ENCODE measurements around the gene CPEB1. TPM values are rescaled to one million over a fixed set of nuclear protein-coding genes. Genes with fewer than 3 reads are reported as not detected.

The CPEB1 gene
- total RNA-seq, 1 experiment from 2014 or later = 1.0 TPM

GRCh38 chr15:82651708-82652107 lies 4.5 kb upstream of the CPEB1 start:
- H2BK12ac ChIP-seq (ENCODE audit: insufficient read length, low read depth, low read length) = no peak overlapping the region
- no peak overlapping the region for H2AK5ac ChIP-seq (ENCODE audit: insufficient read length, low read length)
- no peak overlapping the region for H2BK5ac ChIP-seq (ENCODE audit: insufficient read length, low read length)
- H3K18ac ChIP-seq (ENCODE audit: insufficient read length, low read depth, low read length) = no peak overlapping the region
- no peak overlapping the region for H3T11ph ChIP-seq (ENCODE audit: low read length)
- Mint-ChIP-seq H3K4me1 (peaks cover 8 to 10% of the 10 kb centered on the region in 2 experiments), H3K9me3 (peaks cover 0 to 4% of the 10 kb centered on the region in 2 experiments; a peak in 2 of 5 replicates), H3K36me3 (ENCODE audit: insufficient read depth in 1 of 3, low read depth in 3 of 3) (no peaks in the 10 kb centered on the region; a peak in 2 of 7 replicates), H3K27ac (no peak overlapping the region), H3K27me3 (ENCODE audit: low read depth) (peaks cover 69% of the 10 kb centered on the region), H3K4me3 (no peak overlapping the region)
- no peak overlapping the region for H3K4me2 ChIP-seq (ENCODE audit: insufficient read depth, insufficient read length, low read length)
- H4K5ac ChIP-seq (ENCODE audit: insufficient read length, low read depth, low read length) = no peak overlapping the region
- H4K8ac ChIP-seq (replicated peaks; ENCODE audit: insufficient read length, low read depth, low read length) = no peak overlapping the region
- WGBS (ENCODE audit: extremely low coverage, insufficient read length, low lambda C conversion rate) = no CpG with 5 or more reads among the region's 2 CpGs
- H3K23me2 ChIP-seq (ENCODE audit: insufficient read length, low read depth, low read length, poor library complexity, severe bottlenecking) = peaks cover 2% of the 10 kb centered on the region
- no peaks in the 10 kb centered on the region for H4K20me1 ChIP-seq (ENCODE audit: control insufficient read depth, insufficient read depth, insufficient read length)
- no peak overlapping the region for H3K56ac ChIP-seq (ENCODE audit: insufficient read length, low read depth, low read length)
- H3K27ac ChIP-seq (ENCODE audit: insufficient read length, low read depth, low read length) = no peak overlapping the region
- DNase-seq = no peak
- no peaks in the 10 kb centered on the region for H3K9me3 ChIP-seq (ENCODE audit: control insufficient read depth, low read depth, low read length)
- no peaks in the 10 kb centered on the region for H3K79me2 ChIP-seq (ENCODE audit: insufficient read depth, low read length)
- no peak overlapping the region for H3K9ac ChIP-seq (ENCODE audit: extremely low read depth, insufficient read length, low read length)
- H2BK15ac ChIP-seq (ENCODE audit: low read depth, low read length) = no peak overlapping the region
- H3K23ac ChIP-seq (ENCODE audit: insufficient read length, low read depth, low read length) = no peak overlapping the region
- TF ChIP-seq, protein P1, sequence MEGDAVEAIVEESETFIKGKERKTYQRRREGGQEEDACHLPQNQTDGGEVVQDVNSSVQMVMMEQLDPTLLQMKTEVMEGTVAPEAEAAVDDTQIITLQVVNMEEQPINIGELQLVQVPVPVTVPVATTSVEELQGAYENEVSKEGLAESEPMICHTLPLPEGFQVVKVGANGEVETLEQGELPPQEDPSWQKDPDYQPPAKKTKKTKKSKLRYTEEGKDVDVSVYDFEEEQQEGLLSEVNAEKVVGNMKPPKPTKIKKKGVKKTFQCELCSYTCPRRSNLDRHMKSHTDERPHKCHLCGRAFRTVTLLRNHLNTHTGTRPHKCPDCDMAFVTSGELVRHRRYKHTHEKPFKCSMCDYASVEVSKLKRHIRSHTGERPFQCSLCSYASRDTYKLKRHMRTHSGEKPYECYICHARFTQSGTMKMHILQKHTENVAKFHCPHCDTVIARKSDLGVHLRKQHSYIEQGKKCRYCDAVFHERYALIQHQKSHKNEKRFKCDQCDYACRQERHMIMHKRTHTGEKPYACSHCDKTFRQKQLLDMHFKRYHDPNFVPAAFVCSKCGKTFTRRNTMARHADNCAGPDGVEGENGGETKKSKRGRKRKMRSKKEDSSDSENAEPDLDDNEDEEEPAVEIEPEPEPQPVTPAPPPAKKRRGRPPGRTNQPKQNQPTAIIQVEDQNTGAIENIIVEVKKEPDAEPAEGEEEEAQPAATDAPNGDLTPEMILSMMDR (conservative IDR thresholded peaks at IDR 0.05) = no peak
- H3K14ac ChIP-seq (ENCODE audit: insufficient read depth, low read length) = no peak overlapping the region
- no peak overlapping the region for H2BK20ac ChIP-seq (ENCODE audit: low read depth, low read length, poor library complexity, severe bottlenecking)
- H4K91ac ChIP-seq (ENCODE audit: insufficient read length, low read depth, low read length) = no peak overlapping the region
- no peaks in the 10 kb centered on the region for H3K79me1 ChIP-seq (ENCODE audit: insufficient read depth, low read depth, low read length, poor library complexity, severe bottlenecking)
- H3K4ac ChIP-seq (ENCODE audit: low read depth, low read length) = no peak overlapping the region
- no peak overlapping the region for H2AFZ ChIP-seq (ENCODE audit: low read length)
- H3K4me1 ChIP-seq (ENCODE audit: insufficient read depth, low read length) = no peaks in the 10 kb centered on the region
- H2BK120ac ChIP-seq (ENCODE audit: low read depth, low read length, poor library complexity, severe bottlenecking) = no peak overlapping the region
- H3K27me3 ChIP-seq (ENCODE audit: insufficient read depth, low read length) = peaks cover 17% of the 10 kb centered on the region; the same call in 1 of the 2 replicates

Data from H9 (cell line).